Measurements from ENCODE around the gene C19orf44.
A peak's percentile ranks its signal among the peaks of the same experiment; 100 is the strongest.

Gene C19orf44

GRCh38 chr19:16535381-16535780, 39.2 kb downstream of the C19orf44 start:
- H3K4me2 ChIP-seq (ENCODE audit: low read length) = no peak overlapping the region
- H3K9me2 ChIP-seq (replicated peaks; ENCODE audit: control insufficient read depth, low read length) = no peaks in the 10 kb centered on the region
- H4K20me1 ChIP-seq (ENCODE audit: control insufficient read depth, insufficient read depth, low read depth, low read length) = peaks cover 13% of the 10 kb centered on the region
- H3K9me3 ChIP-seq (ENCODE audit: control insufficient read depth, insufficient read depth, low read length) = no peaks in the 10 kb centered on the region
- H3K4me3 ChIP-seq (ENCODE audit: low read length) = no peak overlapping the region
- TF ChIP-seq EZH2phosphoT487 (IDR thresholded peaks at IDR 0.05; ENCODE audit: borderline replicate concordance, low read length) = no peak
- TF ChIP-seq, protein P1, sequence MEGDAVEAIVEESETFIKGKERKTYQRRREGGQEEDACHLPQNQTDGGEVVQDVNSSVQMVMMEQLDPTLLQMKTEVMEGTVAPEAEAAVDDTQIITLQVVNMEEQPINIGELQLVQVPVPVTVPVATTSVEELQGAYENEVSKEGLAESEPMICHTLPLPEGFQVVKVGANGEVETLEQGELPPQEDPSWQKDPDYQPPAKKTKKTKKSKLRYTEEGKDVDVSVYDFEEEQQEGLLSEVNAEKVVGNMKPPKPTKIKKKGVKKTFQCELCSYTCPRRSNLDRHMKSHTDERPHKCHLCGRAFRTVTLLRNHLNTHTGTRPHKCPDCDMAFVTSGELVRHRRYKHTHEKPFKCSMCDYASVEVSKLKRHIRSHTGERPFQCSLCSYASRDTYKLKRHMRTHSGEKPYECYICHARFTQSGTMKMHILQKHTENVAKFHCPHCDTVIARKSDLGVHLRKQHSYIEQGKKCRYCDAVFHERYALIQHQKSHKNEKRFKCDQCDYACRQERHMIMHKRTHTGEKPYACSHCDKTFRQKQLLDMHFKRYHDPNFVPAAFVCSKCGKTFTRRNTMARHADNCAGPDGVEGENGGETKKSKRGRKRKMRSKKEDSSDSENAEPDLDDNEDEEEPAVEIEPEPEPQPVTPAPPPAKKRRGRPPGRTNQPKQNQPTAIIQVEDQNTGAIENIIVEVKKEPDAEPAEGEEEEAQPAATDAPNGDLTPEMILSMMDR (IDR thresholded peaks at IDR 0.05; ENCODE audit: low read depth, low read length, poor library complexity, severe bottlenecking) = no peak
- H3K27ac ChIP-seq (ENCODE audit: low read depth, low read length) = no peak overlapping the region
- H3K4me1 ChIP-seq (ENCODE audit: control insufficient read depth, low read length) = peaks cover 17% of the 10 kb centered on the region
- H3K27me3 ChIP-seq (ENCODE audit: control insufficient read depth, low read length) = no peaks in the 10 kb centered on the region
- peaks cover 98% of the 10 kb centered on the region for H3K36me3 ChIP-seq (ENCODE audit: control insufficient read depth, low read length)
- no peaks in the 10 kb centered on the region for H3F3A ChIP-seq (ENCODE audit: control insufficient read depth, insufficient read depth)
- H3K79me2 ChIP-seq (ENCODE audit: control insufficient read depth, low read length) = peaks cover 68% of the 10 kb centered on the region

DNA sequence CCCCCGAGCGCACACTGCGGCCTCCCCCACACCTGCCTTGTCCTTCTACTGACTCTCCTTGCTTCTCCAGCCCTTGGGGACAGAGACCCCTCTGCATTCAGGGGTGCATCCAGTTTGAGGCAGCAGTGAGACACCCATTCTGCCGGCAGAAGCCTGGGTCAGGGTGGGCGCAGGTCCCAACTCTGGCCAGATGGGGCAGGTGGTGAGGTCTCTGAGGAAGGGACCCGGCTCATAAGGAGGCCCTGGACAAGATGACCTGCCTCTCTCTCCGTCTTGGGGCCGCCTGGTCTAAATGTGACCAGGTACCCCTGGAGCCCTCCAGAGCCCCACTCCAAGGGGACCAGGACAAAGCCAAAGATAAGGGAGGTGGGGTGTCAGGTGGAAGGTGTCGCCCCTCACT, 39.9 kb downstream of the C19orf44 start:
- no peaks in the 10 kb centered on the region for H3K9me2 ChIP-seq (replicated peaks; ENCODE audit: control insufficient read depth, low read length)
- H3K9me3 ChIP-seq (ENCODE audit: control insufficient read depth, insufficient read depth, low read length) = no peaks in the 10 kb centered on the region
- H4K20me1 ChIP-seq (ENCODE audit: control insufficient read depth, insufficient read depth, low read depth, low read length) = peaks cover 19% of the 10 kb centered on the region
- no peaks in the 10 kb centered on the region for H3K27me3 ChIP-seq (ENCODE audit: control insufficient read depth, low read length)
- H3K27ac ChIP-seq (ENCODE audit: low read depth, low read length) = no peak overlapping the region
- no peak overlapping the region for H3K4me3 ChIP-seq (ENCODE audit: low read length)
- peaks cover 75% of the 10 kb centered on the region for H3K79me2 ChIP-seq (ENCODE audit: control insufficient read depth, low read length)
- peaks cover 24% of the 10 kb centered on the region for H3K4me1 ChIP-seq (ENCODE audit: control insufficient read depth, low read length)
- no peaks in the 10 kb centered on the region for H3F3A ChIP-seq (ENCODE audit: control insufficient read depth, insufficient read depth)
- H3K4me2 ChIP-seq (ENCODE audit: low read length) = no peak overlapping the region
- TF ChIP-seq EZH2phosphoT487 (IDR thresholded peaks at IDR 0.05; ENCODE audit: borderline replicate concordance, low read length) = no peak
- peaks cover 98% of the 10 kb centered on the region for H3K36me3 ChIP-seq (ENCODE audit: control insufficient read depth, low read length)

- H3K4me3 ChIP-seq (ENCODE audit: low read length) = no peak overlapping the region
- peaks cover 27% of the 10 kb centered on the region for H3K4me1 ChIP-seq (ENCODE audit: control insufficient read depth, low read length)
- peaks cover 85% of the 10 kb centered on the region for H3K79me2 ChIP-seq (ENCODE audit: control insufficient read depth, low read length)
- no peaks in the 10 kb centered on the region for H3F3A ChIP-seq (ENCODE audit: control insufficient read depth, insufficient read depth)
- peaks cover 27% of the 10 kb centered on the region for H4K20me1 ChIP-seq (ENCODE audit: control insufficient read depth, insufficient read depth, low read depth, low read length)
- no peaks in the 10 kb centered on the region for H3K9me3 ChIP-seq (ENCODE audit: control insufficient read depth, insufficient read depth, low read length)
- H3K9me2 ChIP-seq (replicated peaks; ENCODE audit: control insufficient read depth, low read length) = no peaks in the 10 kb centered on the region
- H3K4me2 ChIP-seq (ENCODE audit: low read length) = no peak overlapping the region
- H3K36me3 ChIP-seq (ENCODE audit: control insufficient read depth, low read length) = peaks cover 98% of the 10 kb centered on the region
- no peaks in the 10 kb centered on the region for H3K27me3 ChIP-seq (ENCODE audit: control insufficient read depth, low read length)
- TF ChIP-seq, protein P1 (IDR thresholded peaks at IDR 0.05; ENCODE audit: low read depth, low read length, poor library complexity, severe bottlenecking) = no peak
- TF ChIP-seq EZH2phosphoT487 (IDR thresholded peaks at IDR 0.05; ENCODE audit: borderline replicate concordance, low read length) = no peak
- H3K27ac ChIP-seq (ENCODE audit: low read depth, low read length) = no peak overlapping the region
These were observed 40.9 kb downstream of the C19orf44 start for GRCh38 chr19:16537111-16537510.

GRCh38 chr19:16540948-16541347, 44.8 kb downstream of the C19orf44 start:
- peaks cover 27% of the 10 kb centered on the region for H4K20me1 ChIP-seq (ENCODE audit: control insufficient read depth, insufficient read depth, low read depth, low read length)
- peaks cover 23% of the 10 kb centered on the region for H3F3A ChIP-seq (ENCODE audit: control insufficient read depth, insufficient read depth)
- H3K27ac ChIP-seq (ENCODE audit: low read depth, low read length) = peak overlapping the region; percentile 77; the same call in 1 of the 2 replicates
- no peaks in the 10 kb centered on the region for H3K9me2 ChIP-seq (replicated peaks; ENCODE audit: control insufficient read depth, low read length)
- peaks cover 72% of the 10 kb centered on the region for H3K36me3 ChIP-seq (ENCODE audit: control insufficient read depth, low read length)
- H3K27me3 ChIP-seq (ENCODE audit: control insufficient read depth, low read length) = no peaks in the 10 kb centered on the region
- H3K4me1 ChIP-seq (ENCODE audit: control insufficient read depth, low read length) = peaks cover 52% of the 10 kb centered on the region
- peaks cover 96% of the 10 kb centered on the region for H3K79me2 ChIP-seq (ENCODE audit: control insufficient read depth, low read length)
- peak overlapping the region; percentile 97 for H3K4me2 ChIP-seq (ENCODE audit: low read length)
- TF ChIP-seq EZH2phosphoT487 (IDR thresholded peaks at IDR 0.05; ENCODE audit: borderline replicate concordance, low read length) = no peak
- TF ChIP-seq, protein P1 (IDR thresholded peaks at IDR 0.05; ENCODE audit: low read depth, low read length, poor library complexity, severe bottlenecking) = no peak
- H3K9me3 ChIP-seq (ENCODE audit: control insufficient read depth, insufficient read depth, low read length) = no peaks in the 10 kb centered on the region
- peak overlapping the region; percentile 100 for H3K4me3 ChIP-seq (ENCODE audit: low read length)

All from DOHH2 (cell line).